Karpas-422 (cell line): ENCODE results near the gene ANO9. TPM values are rescaled to one million over a fixed set of nuclear protein-coding genes. Genes with fewer than 3 reads are reported as not detected.

Source experiments
- DNase-seq: peaks from one replicate; pipeline ENCODE4 v3.0.0-alpha.2; 2015
- H2AFZ ChIP-seq: fragments of 200-600 bp; sonication (generic); 2 replicates; pipeline ENCODE4 v1.6.1; 2014; ENCODE audit warnings: antibody characterized with exemption, low read length, mixed read lengths
- H3K27ac ChIP-seq: fragments of 200-600 bp; sonication (generic); 2 replicates; pipeline ENCODE4 v1.5.1; 2014; ENCODE audit warnings: mild to moderate bottlenecking, low read length, moderate library complexity
- H3K27me3 ChIP-seq: fragments of 200-600 bp; sonication (generic); 2 replicates; pipeline ENCODE4 v1.6.1; 2014; ENCODE audit warnings: low read length, mixed read lengths
- H3K36me3 ChIP-seq: fragments of 200-600 bp; sonication (generic); 2 replicates; pipeline ENCODE4 v1.6.1; 2014; ENCODE audit warnings: low read length, mixed read lengths; ENCODE audit not compliant: insufficient read depth
- H3K4me1 ChIP-seq: fragments of 200-600 bp; sonication (generic); 2 replicates; pipeline ENCODE4 v1.6.1; 2014; ENCODE audit warnings: mild to moderate bottlenecking, low read length, mixed read lengths
- H3K4me2 ChIP-seq: fragments of 200-600 bp; sonication (generic); 2 replicates; pipeline ENCODE4 v1.6.1; 2014; ENCODE audit warnings: low read length, low read depth, mild to moderate bottlenecking; ENCODE audit not compliant: poor library complexity, severe bottlenecking
- H3K4me3 ChIP-seq: fragments of 200-600 bp; sonication (generic); 2 replicates; pipeline ENCODE4 v1.5.1; 2014; ENCODE audit warnings: mild to moderate bottlenecking, antibody characterized with exemption, low read length, mixed read lengths
- H3K79me2 ChIP-seq: fragments of 200-600 bp; sonication (generic); 2 replicates; pipeline ENCODE4 v1.6.1; 2014; ENCODE audit warnings: mild to moderate bottlenecking, low read length, mixed read lengths
- H3K9ac ChIP-seq: fragments of 200-600 bp; sonication (generic); 2 replicates; pipeline ENCODE4 v1.6.0; 2014; ENCODE audit warnings: low read length
- H3K9me2 ChIP-seq: fragments of 200-600 bp; sonication (generic), shearing (Covaris generic); replicated peaks from 2 replicates; pipeline ENCODE4 v1.6.0; 2014; ENCODE audit warnings: mild to moderate bottlenecking, low read length, moderate library complexity; ENCODE audit not compliant: insufficient read depth
- H3K9me3 ChIP-seq: fragments of 300-700, 200-600 bp; sonication (generic); 2 replicates; pipeline ENCODE4 v1.6.1; 2014; ENCODE audit warnings: low read length, mixed read lengths
- H4K20me1 ChIP-seq: fragments of 200-600 bp; sonication (generic); 2 replicates; pipeline ENCODE4 v1.6.1; 2014; ENCODE audit warnings: mild to moderate bottlenecking, antibody characterized with exemption, low read length, low read depth; ENCODE audit not compliant: insufficient read depth
- total RNA-seq: library from RNA; depleted of rRNA; stranded (reverse); fragments of >200 nt; shearing (Covaris generic); gene quantifications from 2 replicates; pipeline ENCODE4 v1.2.3, GENCODE V29; 2014; ENCODE audit warnings: low replicate concordance

Gene ANO9
- total RNA-seq, 1 experiment from 2014 or later: 1.4 TPM

DNA sequence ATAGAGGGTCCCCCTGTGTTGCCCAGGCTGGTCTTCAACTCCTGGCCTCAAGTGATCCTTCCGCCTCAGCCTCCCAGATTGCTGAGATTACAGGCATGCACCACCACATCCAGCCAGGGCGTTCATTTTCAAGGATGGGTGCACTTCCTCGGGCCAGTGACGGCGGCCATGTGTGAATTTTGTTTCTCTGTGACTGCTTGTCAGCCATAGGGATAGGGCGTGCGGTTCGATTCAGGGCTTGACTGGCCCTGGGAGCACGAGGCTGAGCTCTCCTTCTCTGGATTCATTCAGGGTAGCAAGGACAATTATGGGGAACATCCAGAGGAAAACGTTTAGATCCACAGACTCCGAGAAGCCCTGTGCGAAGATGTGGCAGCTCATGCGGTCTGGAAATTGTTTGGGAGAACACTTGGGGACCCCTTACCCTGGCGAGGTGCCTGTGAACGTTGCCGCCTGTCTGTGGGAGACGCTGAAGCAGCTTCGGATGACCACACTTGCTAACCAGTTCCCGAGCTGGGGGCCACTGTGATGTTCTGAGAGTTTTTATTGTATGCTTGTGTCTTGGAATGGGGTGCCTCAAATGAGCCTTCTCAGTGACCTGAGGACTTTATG lies 11.2 kb upstream of the ANO9 start:
- peaks cover 32% of the 10 kb centered on the region for H3K4me1 ChIP-seq
- H3K79me2 ChIP-seq: peaks cover 32% of the 10 kb centered on the region
- no peak overlapping the region for H3K27ac ChIP-seq
- no peaks in the 10 kb centered on the region for H3K9me2 ChIP-seq
- no peaks in the 10 kb centered on the region for H3K27me3 ChIP-seq
- H3K9ac ChIP-seq: no peak overlapping the region
- no peaks in the 10 kb centered on the region for H3K9me3 ChIP-seq
- H2AFZ ChIP-seq: no peak overlapping the region
- no peak overlapping the region for H3K4me2 ChIP-seq
- H3K36me3 ChIP-seq: no peaks in the 10 kb centered on the region
- no peak for DNase-seq
- peaks cover 6% of the 10 kb centered on the region; the same call in 1 of the 2 replicates for H4K20me1 ChIP-seq
- no peak overlapping the region for H3K4me3 ChIP-seq

DNA sequence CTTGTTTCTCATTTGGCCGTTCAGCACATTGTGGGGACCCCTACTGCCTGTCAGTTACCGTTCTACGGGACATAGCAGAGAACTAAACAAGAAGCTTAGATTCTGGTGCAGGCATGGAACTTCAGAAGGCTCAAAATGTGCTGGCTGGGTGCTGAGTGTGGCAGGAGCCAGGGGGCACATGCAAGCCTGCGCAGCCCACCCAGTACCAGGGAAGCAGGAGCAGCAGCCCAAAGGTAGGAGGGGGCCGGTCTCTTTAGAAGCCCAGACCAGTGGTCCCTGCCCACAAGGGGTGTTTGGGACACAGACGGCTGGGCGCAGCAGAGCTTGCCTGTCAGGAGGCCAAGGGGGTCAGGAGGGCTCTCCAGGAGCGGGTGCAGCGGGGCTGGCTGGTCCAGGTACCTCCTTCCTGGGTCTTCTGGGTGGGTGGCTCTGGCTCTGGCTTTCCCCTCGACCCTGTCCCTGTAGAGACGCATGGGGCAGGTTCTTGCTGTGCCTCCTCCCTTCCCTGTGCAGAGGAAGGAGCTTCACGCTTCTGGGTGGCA lies 10.5 kb upstream of the ANO9 start:
- peak overlapping the region; percentile 85 for H3K4me2 ChIP-seq
- H3K9ac ChIP-seq: no peak overlapping the region
- H3K4me1 ChIP-seq: peaks cover 35% of the 10 kb centered on the region

DNA sequence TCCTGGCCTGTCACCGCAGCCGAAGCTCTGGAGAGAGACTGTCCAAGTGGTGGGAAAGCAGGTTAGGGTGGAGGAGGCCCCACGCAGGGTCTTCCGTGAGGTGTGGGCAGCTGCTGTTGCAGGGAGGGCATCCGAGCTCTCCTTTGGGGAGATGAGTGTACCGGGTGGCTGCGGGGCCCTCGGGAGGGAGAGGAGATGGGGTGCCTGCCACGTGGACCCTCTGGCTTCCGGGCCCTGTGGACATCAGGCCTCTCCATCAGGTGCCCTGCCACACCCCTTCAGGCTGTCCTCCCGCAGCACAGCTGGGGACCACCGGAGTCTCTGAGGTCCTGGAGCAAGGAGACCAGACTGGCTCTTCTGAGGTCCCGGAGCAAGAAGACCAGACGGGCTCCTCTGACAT lies 9.9 kb upstream of the ANO9 start:
- Histone ChIP-seq H3K36me3 (no peaks in the 10 kb centered on the region), H2AFZ (no peak overlapping the region), H3K9me2 (no peaks in the 10 kb centered on the region), H3K27ac (no peak overlapping the region), H3K4me1 (peaks cover 35% of the 10 kb centered on the region), H3K9ac (peak overlapping the region; percentile 80), H3K4me3 (peak overlapping the region; percentile 92), H3K79me2 (peaks cover 24% of the 10 kb centered on the region), H3K27me3 (no peaks in the 10 kb centered on the region), H4K20me1 (peaks cover 6% of the 10 kb centered on the region; the same call in 1 of the 2 replicates), H3K4me2 (peak overlapping the region; percentile 85), H3K9me3 (no peaks in the 10 kb centered on the region)
- no peak for DNase-seq

More for the DNA sequence above, 10.5 kb upstream of the ANO9 start:
- H4K20me1 ChIP-seq: peaks cover 6% of the 10 kb centered on the region; the same call in 1 of the 2 replicates
- no peaks in the 10 kb centered on the region for H3K9me2 ChIP-seq
- no peak overlapping the region for H2AFZ ChIP-seq
- H3K27ac ChIP-seq: no peak overlapping the region
- H3K36me3 ChIP-seq: no peaks in the 10 kb centered on the region
- no peaks in the 10 kb centered on the region for H3K27me3 ChIP-seq
- no peaks in the 10 kb centered on the region for H3K9me3 ChIP-seq
- no peak for DNase-seq
- H3K4me3 ChIP-seq: no peak overlapping the region
- peaks cover 27% of the 10 kb centered on the region for H3K79me2 ChIP-seq

DNA sequence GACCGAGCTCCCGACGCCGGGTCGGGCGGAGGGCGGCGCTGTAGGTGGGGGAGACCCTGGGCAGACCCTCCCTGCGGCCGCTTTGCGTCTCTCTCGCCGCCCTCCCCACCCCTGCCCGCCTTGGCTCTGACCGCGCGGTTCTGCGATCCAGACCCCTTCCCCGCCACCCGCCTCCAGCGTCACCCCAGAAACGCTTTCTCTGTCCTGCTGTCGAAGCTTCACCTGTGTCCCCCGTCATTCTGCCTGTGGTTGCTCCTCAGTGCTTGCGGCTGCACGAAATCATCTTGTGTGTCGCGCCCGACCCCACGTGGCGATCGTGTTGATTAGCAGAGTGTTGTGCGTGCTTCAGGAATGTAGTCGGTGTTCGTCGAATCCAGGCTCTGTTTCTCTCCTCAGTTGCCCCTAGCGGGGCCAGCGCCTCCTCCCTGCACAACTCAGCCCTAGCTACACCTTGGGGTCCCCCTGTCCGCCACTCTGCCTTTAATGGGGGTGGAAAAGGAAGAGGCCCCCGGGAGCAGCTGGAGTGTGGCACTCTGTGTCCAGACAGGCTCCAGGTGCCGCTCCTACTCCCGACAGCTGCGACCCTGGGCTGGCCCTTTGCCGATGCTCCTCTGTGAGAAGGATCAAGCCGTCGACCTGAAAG lies 9.1 kb upstream of the ANO9 start:
- H3K27ac ChIP-seq: no peak overlapping the region
- H3K4me1 ChIP-seq: peaks cover 35% of the 10 kb centered on the region
- peak; percentile 83 for DNase-seq
- no peaks in the 10 kb centered on the region for H3K27me3 ChIP-seq
- no peaks in the 10 kb centered on the region for H3K36me3 ChIP-seq
- H3K9me3 ChIP-seq: no peaks in the 10 kb centered on the region
- H3K4me3 ChIP-seq: peak overlapping the region; percentile 92
- peak overlapping the region; percentile 94; the same call in 1 of the 2 replicates for H2AFZ ChIP-seq
- peak overlapping the region; percentile 85 for H3K4me2 ChIP-seq
- H3K79me2 ChIP-seq: peaks cover 24% of the 10 kb centered on the region
- H4K20me1 ChIP-seq: peaks cover 6% of the 10 kb centered on the region; the same call in 1 of the 2 replicates
- H3K9me2 ChIP-seq: no peaks in the 10 kb centered on the region
- H3K9ac ChIP-seq: peak overlapping the region; percentile 80

DNA sequence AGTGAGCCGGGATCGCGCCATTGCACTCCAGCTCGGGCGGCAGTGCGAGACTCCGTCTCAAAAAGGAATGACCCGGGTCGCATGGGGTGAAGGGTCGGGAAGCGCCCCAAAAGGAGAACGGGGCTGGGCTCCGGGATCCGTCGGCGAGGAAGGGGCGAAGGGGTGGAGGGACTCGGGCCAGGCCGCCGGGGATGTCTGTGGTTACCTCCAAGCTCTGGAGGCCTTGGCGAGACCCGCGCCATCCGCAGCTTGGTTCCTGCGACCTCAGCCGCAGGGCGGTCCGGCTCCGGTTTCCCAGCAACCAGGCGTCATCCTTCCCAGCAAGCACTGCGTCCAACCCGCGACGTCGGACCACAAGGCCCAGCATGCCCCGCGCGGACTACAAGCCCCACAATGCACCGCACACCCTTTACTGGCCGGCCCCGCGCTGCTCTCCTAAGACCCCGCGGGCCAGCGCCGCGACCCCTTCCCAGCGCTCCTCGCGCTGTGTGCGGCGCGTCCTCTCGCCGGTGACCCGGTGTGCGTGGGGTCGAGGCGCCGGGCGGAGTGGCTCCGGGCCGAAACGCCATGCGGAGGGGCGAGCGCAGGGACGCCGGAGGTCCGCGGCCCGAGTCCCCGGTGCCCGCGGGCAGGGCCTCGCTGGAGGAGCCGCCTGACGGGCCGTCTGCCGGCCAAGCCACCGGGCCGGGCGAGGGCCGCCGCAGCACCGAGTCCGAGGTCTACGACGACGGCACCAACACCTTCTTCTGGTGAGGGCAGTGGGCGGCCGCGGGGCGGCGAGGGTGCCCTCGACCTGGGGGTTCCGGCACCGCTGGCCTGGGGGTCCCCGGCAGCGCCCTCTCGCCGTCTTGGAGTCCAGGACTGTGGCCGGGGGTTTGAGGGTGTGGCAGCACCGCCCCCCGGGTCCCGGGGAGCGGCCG lies 8.3 kb upstream of the ANO9 start, which contains the start of gene PTDSS2:
TSS of gene PTDSS2 (plus strand) at position 391 of the 920 bp plus-strand sequence. CDS start at position 568, 177 bp downstream.
- DNase-seq: peak; percentile 98
- peak within 1 kb of the TSS; percentile 85 for H3K4me2 ChIP-seq
- H3K36me3 ChIP-seq: no peaks in the 10 kb centered on the region
- no peaks in the 10 kb centered on the region for H3K27me3 ChIP-seq
- no peaks in the 10 kb centered on the region for H3K9me2 ChIP-seq
- peak within 1 kb of the TSS; percentile 92 for H3K4me3 ChIP-seq
- peak within 1 kb of the TSS; percentile 86 for H3K27ac ChIP-seq
- peak within 1 kb of the TSS; percentile 94; the same call in 1 of the 2 replicates for H2AFZ ChIP-seq
- H3K4me1 ChIP-seq: peaks cover 35% of the 10 kb centered on the region
- H3K9me3 ChIP-seq: no peaks in the 10 kb centered on the region
- H4K20me1 ChIP-seq: peaks cover 6% of the 10 kb centered on the region; the same call in 1 of the 2 replicates
- peak within 1 kb of the TSS; percentile 80 for H3K9ac ChIP-seq
- H3K79me2 ChIP-seq: peaks cover 24% of the 10 kb centered on the region

DNA sequence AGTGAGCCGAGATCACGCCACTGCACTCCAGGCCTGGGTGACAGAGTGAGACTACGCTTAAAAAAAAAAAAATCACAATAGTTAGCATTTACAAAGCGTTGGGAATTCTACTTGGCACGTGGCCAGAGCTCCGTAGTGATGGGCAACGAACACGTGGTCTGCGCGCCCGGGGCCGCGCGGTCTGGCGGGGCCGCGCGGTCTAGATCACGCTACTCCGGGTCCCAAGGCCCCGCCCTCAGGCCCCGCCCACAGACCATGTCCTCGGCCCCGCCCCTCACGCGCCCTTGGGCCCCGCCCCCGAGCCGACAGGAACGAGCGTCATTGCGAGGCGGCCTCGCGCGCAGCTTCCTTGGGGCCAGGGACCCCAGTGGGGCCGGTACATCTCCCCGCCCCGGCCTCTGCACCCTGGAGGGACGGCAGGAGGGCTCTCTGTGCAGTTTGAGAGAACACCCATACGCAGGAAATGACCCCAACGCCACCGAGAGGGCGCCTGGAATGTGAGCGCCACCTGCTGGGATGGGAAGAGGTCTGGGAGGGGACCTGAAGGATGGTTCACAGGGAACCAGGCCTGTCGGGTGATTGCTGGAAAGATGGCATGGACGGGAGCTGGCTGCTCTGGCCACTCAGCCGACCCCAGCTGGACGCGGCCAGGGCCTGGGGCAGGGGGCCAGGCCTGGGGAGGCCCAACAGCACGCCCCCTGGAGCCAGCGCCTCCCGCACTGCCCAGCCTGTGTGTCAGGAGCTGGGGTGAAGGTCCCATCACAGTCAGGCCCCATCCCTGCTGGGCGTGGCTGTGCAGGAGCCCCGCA lies 6.3 kb upstream of the ANO9 start:
- Histone ChIP-seq H3K4me2 (peak overlapping the region; percentile 85), H4K20me1 (peaks cover 6% of the 10 kb centered on the region; the same call in 1 of the 2 replicates), H3K79me2 (peaks cover 22% of the 10 kb centered on the region), H3K4me3 (peak overlapping the region; percentile 92), H3K27ac (peak overlapping the region; percentile 86), H3K9me3 (no peaks in the 10 kb centered on the region), H3K9me2 (no peaks in the 10 kb centered on the region), H2AFZ (0 out of 2 replicates have a peak overlapping the region, but pooled peaks have one; percentile 19), H3K9ac (peak overlapping the region; percentile 80), H3K4me1 (peaks cover 35% of the 10 kb centered on the region), H3K36me3 (no peaks in the 10 kb centered on the region), H3K27me3 (no peaks in the 10 kb centered on the region)
- peak; percentile 98 for DNase-seq

DNA sequence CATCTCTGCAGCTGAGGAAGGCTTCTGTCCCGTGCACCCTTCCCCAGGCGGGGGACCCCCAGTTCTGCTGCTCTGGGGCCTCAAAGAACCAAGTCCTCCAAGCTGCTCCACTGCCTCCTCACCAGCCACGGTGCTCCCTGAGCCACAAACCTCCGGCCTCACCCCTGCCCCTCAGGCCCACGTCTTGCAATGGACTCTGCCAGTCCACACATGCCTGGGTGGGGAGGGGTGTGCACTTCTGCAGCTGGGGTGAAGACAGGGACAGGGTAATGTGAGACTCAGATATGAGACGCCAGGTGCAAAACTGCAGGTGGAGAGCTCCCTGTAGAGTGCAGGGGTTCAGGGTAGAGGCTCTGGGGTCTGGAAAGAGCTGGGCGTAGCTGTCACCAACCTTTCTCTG lies 5.1 kb upstream of the ANO9 start:
- Histone ChIP-seq H2AFZ (no peak overlapping the region), H3K9me2 (no peaks in the 10 kb centered on the region)

More for the DNA sequence above, 5.1 kb upstream of the ANO9 start:
- H3K27me3 ChIP-seq: no peaks in the 10 kb centered on the region
- peaks cover 28% of the 10 kb centered on the region for H3K4me1 ChIP-seq
- no peaks in the 10 kb centered on the region for H3K9me3 ChIP-seq
- no peak overlapping the region for H3K4me3 ChIP-seq
- no peak for DNase-seq
- peaks cover 6% of the 10 kb centered on the region; the same call in 1 of the 2 replicates for H4K20me1 ChIP-seq
- no peak overlapping the region for H3K4me2 ChIP-seq
- no peaks in the 10 kb centered on the region for H3K36me3 ChIP-seq
- H3K9ac ChIP-seq: no peak overlapping the region
- peaks cover 15% of the 10 kb centered on the region for H3K79me2 ChIP-seq
- no peak overlapping the region for H3K27ac ChIP-seq
